GM12878 (cell line): ENCODE data around the gene KANK4. TPM values are rescaled to one million over a fixed set of nuclear protein-coding genes. Genes with fewer than 3 reads are reported as not detected.

Experiments
- ATAC-seq: fragments of 200-7000 bp; cut with Tn5 transposase; 3 replicates; pipeline ENCODE4 v1.9.1; 2020; ENCODE audit warnings: mild to moderate bottlenecking, moderate library complexity
- BruUV-seq: library from RNA; stranded (reverse); fragments of 400-500 nt; replicated peaks from 2 replicates; lab custom pipeline; 2021; lab: Mats Ljungman, UMichigan
- CTCF ChIA-PET: fragments of 300-600 bp; sonication (Branson Sonifier 250); formaldehyde crosslinking; extraction: SDS; loops from one replicate; lab custom pipeline; 2021; ENCODE audit warnings: inconsistent platforms; lab: Yijun Ruan, JAX
- POLR2A ChIA-PET: fragments of 350-600 bp; formaldehyde crosslinking; extraction: SDS; loops from one replicate; lab custom pipeline; 2021; ENCODE audit warnings: inconsistent platforms; lab: Charles Lee
- RAD21 ChIA-PET: fragments of 300-600 bp; sonication (Branson Sonifier 250); formaldehyde crosslinking; loops from one replicate; lab custom pipeline; 2023; ENCODE audit warnings: antibody characterized with exemption; ENCODE audit not compliant: unreplicated experiment; lab: Charles Lee
- SMC1A ChIA-PET: fragments of 300-600 bp; sonication (Branson Sonifier 250); formaldehyde crosslinking; loops from one replicate; lab custom pipeline; 2023; ENCODE audit not compliant: unreplicated experiment, uncharacterized antibody; lab: Charles Lee
- DNase-seq: peaks from one replicate; pipeline ENCODE4 v3.0.0-alpha.2; 2011; ENCODE audit warnings: low read depth, low spot score
- FAIRE-seq: peaks from 3 replicates; lab custom pipeline; 2011; peaks lifted over from hg19 to GRCh38; lab: Jason Lieb, UNC
- H2AFZ ChIP-seq: 2 replicates; pipeline ENCODE4 v1.6.0; 2011; ENCODE audit warnings: low read depth, low read length, control low read depth; ENCODE audit not compliant: control insufficient read depth
- H3K27ac ChIP-seq: 2 replicates; pipeline ENCODE4 v1.5.1; 2011; ENCODE audit warnings: control low read depth; ENCODE audit not compliant: control insufficient read depth, insufficient read depth
- H3K27me3 ChIP-seq, 2 experiments: replicated peaks in 1 of 2; 2 replicates each; pipeline versions ENCODE4 v1.6.0 to v1.6.1; 2011; ENCODE audit warnings: low read length in 1 of 2; ENCODE audit not compliant: control insufficient read depth in 2 of 2, insufficient read depth in 2 of 2
- H3K36me3 ChIP-seq, 2 experiments: 2 replicates each; pipeline ENCODE4 v1.5.1; 2011; ENCODE audit warnings: low read length in 1 of 2; ENCODE audit not compliant: control insufficient read depth in 2 of 2, insufficient read depth in 2 of 2
- H3K4me1 ChIP-seq: 2 replicates; pipeline ENCODE4 v1.6.1; 2011; ENCODE audit warnings: mild to moderate bottlenecking, low read length, moderate library complexity, mixed read lengths; ENCODE audit not compliant: control insufficient read depth, insufficient read depth
- H3K4me2 ChIP-seq: 2 replicates; pipeline ENCODE4 v1.6.0; 2011; ENCODE audit warnings: control low read depth; ENCODE audit not compliant: control insufficient read depth, insufficient read depth
- H3K4me3 ChIP-seq: fragments of 200-600 bp; sonication (generic); 2 replicates; pipeline ENCODE4 v1.5.1; 2016
- H3K79me2 ChIP-seq: 2 replicates; pipeline ENCODE4 v1.6.0; 2011; ENCODE audit warnings: low read length; ENCODE audit not compliant: control insufficient read depth, insufficient read depth
- H3K9ac ChIP-seq: 2 replicates; pipeline ENCODE4 v1.8.0; 2011; ENCODE audit warnings: low read length, control low read depth, mixed read lengths; ENCODE audit not compliant: control insufficient read depth, insufficient read depth
- H3K9me3 ChIP-seq: replicated peaks from 3 replicates; pipeline ENCODE4 v1.5.1; 2011; ENCODE audit warnings: mild to moderate bottlenecking, low read length; ENCODE audit not compliant: control insufficient read depth, insufficient read depth
- H4K20me1 ChIP-seq: 2 replicates; pipeline ENCODE4 v1.6.0; 2011; ENCODE audit not compliant: control insufficient read depth, insufficient read depth
- ATF3 ChIP-seq: IDR thresholded peaks from 2 replicates; pipeline ENCODE4 v1.6.1; 2011; ENCODE audit warnings: low read depth, mild to moderate bottlenecking, low read length, moderate library complexity, borderline replicate concordance; ENCODE audit errors: extremely low read depth
- CBX5 ChIP-seq: sonication (generic); IDR thresholded peaks from 2 replicates; pipeline ENCODE4 v1.6.1; 2016; ENCODE audit warnings: low read depth, moderate library complexity, mild to moderate bottlenecking, inconsistent platforms
- EED ChIP-seq: sonication (generic); IDR thresholded peaks from 2 replicates; pipeline ENCODE4 v1.6.1; 2016; ENCODE audit warnings: antibody characterized with exemption, low read depth
- ETV6 ChIP-seq, 2 experiments: fragments of 450-650 bp in 1 of 2; IDR thresholded peaks in 1 of 2; conservative IDR thresholded peaks in 1 of 2; 2 replicates each; pipeline ENCODE4 v1.6.1; 2014; ENCODE audit warnings: antibody characterized with exemption in 1 of 2, borderline replicate concordance in 1 of 2, low read depth in 1 of 2, mild to moderate bottlenecking in 1 of 2, moderate library complexity in 1 of 2
- FOXM1 ChIP-seq: IDR thresholded peaks from 2 replicates; pipeline ENCODE4 v1.6.1; 2012; ENCODE audit warnings: low read depth, mild to moderate bottlenecking, inconsistent platforms, low read length, moderate library complexity
- KAT2A ChIP-seq: conservative IDR thresholded peaks from 2 replicates; pipeline ENCODE4 v1.6.1; 2011; ENCODE audit warnings: low read depth, low read length; ENCODE audit not compliant: control insufficient read depth
- MYB ChIP-seq: fragments of 150-350 bp; IDR thresholded peaks from 2 replicates; pipeline ENCODE4 v1.6.1; 2014; ENCODE audit warnings: mild to moderate bottlenecking, low read depth, low read length, borderline replicate concordance
- NFYB ChIP-seq: IDR thresholded peaks from 2 replicates; pipeline ENCODE4 v1.6.1; 2011; ENCODE audit warnings: low read depth, mild to moderate bottlenecking, low read length, improper control_type of control experiment, moderate library complexity; ENCODE audit not compliant: insufficient read depth
- POLR2A ChIP-seq: IDR thresholded peaks from 2 replicates; pipeline ENCODE4 v1.6.1; 2011; ENCODE audit warnings: low read depth, mild to moderate bottlenecking, low read length
- POLR2AphosphoS2 ChIP-seq: IDR thresholded peaks from 2 replicates; pipeline ENCODE4 v1.6.1; 2011; ENCODE audit warnings: low read depth, mild to moderate bottlenecking, low read length, improper control_type of control experiment, moderate library complexity
- SIN3A ChIP-seq: IDR thresholded peaks from 2 replicates; pipeline ENCODE4 v1.6.1; 2012; ENCODE audit warnings: low read depth, low read length, improper control_type of control experiment
- SMARCA5 ChIP-seq: fragments of 450-650 bp; IDR thresholded peaks from 2 replicates; pipeline ENCODE4 v1.6.1; 2017; ENCODE audit warnings: mild to moderate bottlenecking
- SRF ChIP-seq, 2 experiments: IDR thresholded peaks; 2 replicates each; pipeline ENCODE4 v1.6.1; 2011; ENCODE audit warnings: low read depth in 2 of 2, low read length in 2 of 2, mild to moderate bottlenecking in 1 of 2, moderate library complexity in 1 of 2
- STAT1 ChIP-seq: fragments of 450-650 bp; conservative IDR thresholded peaks from 2 replicates; pipeline ENCODE4 v1.6.1; 2014; ENCODE audit warnings: antibody characterized with exemption, mild to moderate bottlenecking
- WGBS: methylation state at CpG from one replicate; pipeline ENCODE4 v1.1.6; 2016; ENCODE audit warnings: low lambda C conversion rate; ENCODE audit not compliant: insufficient replicate concordance, insufficient coverage; ENCODE audit errors: missing lambda C conversion rate; 5-methylcytosine and 5-hydroxymethylcytosine counted together
- in situ Hi-C: fragments of 300-500 bp; cut with MboI; formaldehyde crosslinking; loops from 9 replicates; pipeline ENCODE4 v1.14.3; 2018; ENCODE audit warnings: mixed read lengths
- intact Hi-C: fragments of 100-400 bp; cut with micrococcal nuclease; formaldehyde crosslinking; loops from one replicate; pipeline ENCODE4 v1.14.2; 2022; ENCODE audit not compliant: unreplicated experiment
- polyA plus RNA-seq, 11 experiments: library from polyadenylated mRNA; depleted of rRNA in 4 of 11; unstranded in 6 of 11; stranded (reverse) in 5 of 11; fragments of >200 nt; fragmentation: Nextera tagmentation in 4 of 11; fragmentation: Illumina TruSeq in 1 of 11; extraction: Ambion mirVana in 4 of 11; extraction: Trizol in 1 of 11; gene quantifications; 1 replicate in 1 of 11; 2 replicates in 10 of 11; pipeline versions ENCODE4 v1.2.1 to v1.2.3, GENCODE V29; 2011 to 2016; ENCODE audit warnings: inconsistent platforms in 2 of 11, missing spikeins in 2 of 11, low read depth in 1 of 11
- total RNA-seq, 4 experiments: library from RNA; depleted of rRNA in 3 of 4; stranded (reverse); fragments of >200 nt in 3 of 4; fragmentation: Illumina TruSeq in 1 of 4; extraction: Trizol in 1 of 4; gene quantifications; 2 replicates each; pipeline versions ENCODE4 v1.2.1 to v1.2.3, GENCODE V29; 2013 to 2021

KANK4 gene
- total and polyA plus RNA-seq, 10 of the 15 experiments (the other 5 are each of a cell fraction or from before 2014, with no cell fraction given): not detected

- ATAC-seq (no peak), DNase-seq (no peak), FAIRE-seq (no peak)
- POLR2A ChIA-PET: no interaction called here
- H3K4me2 ChIP-seq: no peak overlapping the region
- H3K79me2 ChIP-seq: no peaks in the 10 kb centered on the region
- no peaks in the 10 kb centered on the region for H4K20me1 ChIP-seq
- RAD21 ChIA-PET: no interaction called here
- in situ Hi-C loops: no loop called here
- H3K4me3 ChIP-seq: no peak overlapping the region
- no peak overlapping the region for H2AFZ ChIP-seq
- BruUV-seq: no TSS peak
- no peak overlapping the region for H3K9ac ChIP-seq
- SMC1A ChIA-PET: no interaction called here
- WGBS: 6% methylated on average over 1 of the region's 1 CpG
- H3K9me3 ChIP-seq: no peaks in the 10 kb centered on the region; the same call in 2 of the 3 replicates
- H3K4me1 ChIP-seq: no peaks in the 10 kb centered on the region
- intact Hi-C loops: no loop called here
- no peaks in the 10 kb centered on the region for H3K36me3 ChIP-seq
- H3K27me3 ChIP-seq: no peaks in the 10 kb centered on the region
- 0 out of 2 replicates have a peak, but pooled peaks have one; percentile 52 for TF ChIP-seq CBX5
- TF ChIP-seq POLR2AphosphoS2: no peak
- CTCF ChIA-PET: no interaction called here
- H3K27ac ChIP-seq: no peak overlapping the region
Measured at GRCh38 chr1:62210960-62211359, 108.3 kb downstream of the KANK4 start.

DNA sequence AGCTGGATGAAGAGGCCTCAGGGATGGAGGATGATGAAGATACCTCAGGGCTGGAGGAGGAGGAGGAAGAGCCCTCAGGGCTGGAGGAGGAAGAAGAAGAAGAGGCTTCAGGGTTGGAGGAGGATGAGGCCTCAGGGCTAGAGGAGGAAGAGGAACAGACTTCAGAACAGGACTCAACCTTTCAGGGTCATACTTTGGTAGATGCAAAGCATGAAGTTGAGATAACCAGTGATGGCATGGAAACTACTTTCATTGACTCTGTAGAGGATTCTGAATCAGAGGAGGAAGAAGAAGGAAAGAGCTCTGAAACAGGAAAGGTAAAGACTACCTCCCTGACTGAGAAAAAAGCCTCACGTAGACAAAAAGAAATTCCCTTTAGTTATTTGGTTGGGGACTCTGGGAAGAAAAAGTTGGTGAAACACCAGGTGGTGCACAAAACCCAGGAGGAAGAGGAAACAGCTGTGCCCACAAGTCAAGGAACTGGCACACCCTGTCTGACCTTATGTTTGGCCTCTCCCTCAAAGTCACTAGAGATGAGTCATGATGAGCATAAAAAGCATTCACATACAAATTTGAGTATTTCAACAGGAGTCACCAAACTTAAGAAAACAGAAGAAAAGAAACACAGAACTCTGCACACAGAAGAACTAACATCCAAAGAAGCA is 109.2 kb downstream of the KANK4 start:
- 0% methylated on average over 1 of the region's 1 CpG for WGBS
- intact Hi-C loops (no loop called here), in situ Hi-C loops (no loop called here)
- POLR2A ChIA-PET: no interaction called here
- Histone ChIP-seq H3K9me3 (no peaks in the 10 kb centered on the region; the same call in 2 of the 3 replicates), H2AFZ (no peak overlapping the region), H3K4me2 (no peak overlapping the region), H3K4me3 (no peak overlapping the region), H3K4me1 (no peaks in the 10 kb centered on the region), H3K36me3 (no peaks in the 10 kb centered on the region), H3K27me3 (no peaks in the 10 kb centered on the region), H3K9ac (no peak overlapping the region), H4K20me1 (no peaks in the 10 kb centered on the region), H3K79me2 (no peaks in the 10 kb centered on the region), H3K27ac (no peak overlapping the region)
- ATAC-seq: no peak
- DNase-seq: no peak
- TF ChIP-seq KAT2A (no peak), SIN3A (no peak), FOXM1 (no peak), SRF (IDR thresholded peaks at IDR 0.05; ENCODE audit: low read depth in 2 of 2, low read length in 2 of 2) (no peak), MYB (no peak), EED (no peak), SMARCA5 (no peak), ETV6 (conservative IDR thresholded peaks at IDR 0.05 in 1 of 2, IDR thresholded peaks at IDR 0.05 in 1 of 2; ENCODE audit: borderline replicate concordance in 1 of 2, low read depth in 1 of 2) (no peak), POLR2A (no peak), NFYB (no peak), STAT1 (no peak), ATF3 (no peak)
- CTCF ChIA-PET: no interaction called here
- no TSS peak for BruUV-seq
- FAIRE-seq: no peak
- SMC1A ChIA-PET: no interaction called here
- RAD21 ChIA-PET: no interaction called here
